HepG2 (cell line): ENCODE results near the gene P2RX5. TPM values are rescaled to one million over a fixed set of nuclear protein-coding genes. Genes with fewer than 3 reads are reported as not detected.

Source experiments
- ATAC-seq: fragments of 200-7000 bp; cut with Tn5 transposase; 3 replicates; pipeline ENCODE4 v1.9.1; 2020; ENCODE audit warnings: mild to moderate bottlenecking, moderate library complexity
- BruUV-seq: library from RNA; stranded (reverse); fragments of 400-500 nt; replicated peaks from 2 replicates; lab custom pipeline; 2021; lab: Mats Ljungman, UMichigan
- CTCF ChIA-PET: fragments of 300-600 bp; formaldehyde crosslinking; extraction: SDS; loops from one replicate; lab custom pipeline; 2021; ENCODE audit warnings: low total read pairs, inconsistent platforms, low intra/inter-chr PET ratio; lab: Yijun Ruan, JAX
- POLR2A ChIA-PET: fragments of 350-600 bp; sonication (Branson Sonifier 250); formaldehyde crosslinking; loops from one replicate; lab custom pipeline; 2020; ENCODE audit warnings: antibody characterized with exemption, inconsistent platforms; lab: Yijun Ruan, JAX
- DNase-seq: peaks from one replicate; pipeline ENCODE4 v3.0.0-alpha.2; 2015; ENCODE audit warnings: low spot score
- FAIRE-seq: peaks from 3 replicates; lab custom pipeline; 2011; peaks lifted over from hg19 to GRCh38; lab: Jason Lieb, UNC
- H2AFZ ChIP-seq: one replicate; pipeline ENCODE4 v1.6.1; 2011; ENCODE audit warnings: low read length, inconsistent platforms
- H3K27ac ChIP-seq: fragments of 300-600 bp; 3 replicates; pipeline ENCODE4 v1.8.0; 2011; ENCODE audit warnings: mixed run types, mild to moderate bottlenecking, mixed read lengths, low read length, inconsistent platforms; ENCODE audit not compliant: insufficient read depth; ENCODE audit errors: extremely low read length
- H3K27me3 ChIP-seq, 2 experiments: fragments of 200-600 bp in 1 of 2; 2 replicates in 1 of 2; 3 replicates in 1 of 2; pipeline versions ENCODE4 v1.6.0 to v1.8.0; 2011; ENCODE audit warnings: low read length in 2 of 2, mild to moderate bottlenecking in 2 of 2, moderate library complexity in 2 of 2, inconsistent platforms in 1 of 2; ENCODE audit not compliant: insufficient read depth in 2 of 2, control insufficient read depth in 1 of 2
- H3K36me3 ChIP-seq, 2 experiments: fragments of 200-600 bp in 1 of 2; replicated peaks in 1 of 2; 2 replicates in 1 of 2; 3 replicates in 1 of 2; pipeline versions ENCODE4 v1.5.1 to v1.8.0; 2011; ENCODE audit warnings: low read length in 2 of 2, inconsistent platforms in 1 of 2; ENCODE audit not compliant: insufficient read depth in 2 of 2, control insufficient read depth in 1 of 2
- H3K4me1 ChIP-seq: 2 replicates; pipeline ENCODE4 v1.5.1; 2012; ENCODE audit warnings: low read length, inconsistent platforms; ENCODE audit not compliant: insufficient read depth
- H3K4me2 ChIP-seq: 2 replicates; pipeline ENCODE4 v1.6.0; 2011; ENCODE audit warnings: low read depth, low read length, inconsistent platforms
- H3K4me3 ChIP-seq, 3 experiments: fragments of 200-600 bp in 1 of 3; sonication (generic), shearing (Covaris generic) in 1 of 3; replicated peaks in 1 of 3; 2 replicates each; pipeline ENCODE4 v1.5.1; 2011 to 2016; ENCODE audit warnings: low read length in 3 of 3, inconsistent platforms in 2 of 3, low read depth in 2 of 3, mild to moderate bottlenecking in 2 of 3, control low read depth in 1 of 3, mixed read lengths in 1 of 3; ENCODE audit not compliant: insufficient read depth in 1 of 3
- H3K79me2 ChIP-seq: one replicate; pipeline ENCODE4 v1.6.1; 2011; ENCODE audit warnings: low read length, inconsistent platforms; ENCODE audit not compliant: insufficient read depth
- H3K9ac ChIP-seq: 2 replicates; pipeline ENCODE4 v1.6.0; 2011; ENCODE audit warnings: mild to moderate bottlenecking, low read depth, low read length, inconsistent platforms; ENCODE audit not compliant: insufficient read depth
- H3K9me3 ChIP-seq: 2 replicates; pipeline ENCODE4 v1.5.1; 2012; ENCODE audit warnings: mild to moderate bottlenecking, low read length
- H4K20me1 ChIP-seq: 2 replicates; pipeline ENCODE4 v1.6.0; 2011; ENCODE audit warnings: inconsistent platforms, mild to moderate bottlenecking, low read length, moderate library complexity; ENCODE audit not compliant: insufficient read depth
- CHCHD3 ChIP-seq: sonication (generic); formaldehyde crosslinking; IDR thresholded peaks from 2 replicates; pipeline ENCODE4 v1.8.0; 2022; ENCODE audit warnings: mild to moderate bottlenecking, missing genetic modification reagents, moderate library complexity
- SRF ChIP-seq: IDR thresholded peaks from 2 replicates; pipeline ENCODE4 v1.6.1; 2011; ENCODE audit warnings: mild to moderate bottlenecking, low read depth, low read length, moderate library complexity
- ZNF660 ChIP-seq: sonication (generic); formaldehyde crosslinking; IDR thresholded peaks from 2 replicates; pipeline ENCODE4 v1.5.1; 2020; ENCODE audit warnings: mild to moderate bottlenecking, low read depth, missing genetic modification reagents, borderline replicate concordance
- WGBS: methylation state at CpG from one replicate; pipeline ENCODE4 v1.1.6; 2017; ENCODE audit warnings: low lambda C conversion rate; 5-methylcytosine and 5-hydroxymethylcytosine counted together
- in situ Hi-C: cut with HindIII; loops from 2 replicates; pipeline ENCODE4 v1.10.0; 2017; ENCODE audit warnings: low pct_unique_long_range_greater_than_20kb; ENCODE audit not compliant: extremely low pct_ligation_motif_present
- intact Hi-C: fragments of 100-400 bp; cut with micrococcal nuclease; formaldehyde crosslinking; loops from one replicate; pipeline ENCODE4 v1.10.0; 2022; ENCODE audit not compliant: unreplicated experiment
- polyA plus RNA-seq, 8 experiments: library from polyadenylated mRNA; depleted of rRNA in 3 of 8; stranded (reverse) in 7 of 8; unstranded in 1 of 8; fragments of >200 nt; fragmentation: Illumina TruSeq in 4 of 8; extraction: Trizol in 4 of 8; gene quantifications; 2 replicates each; pipeline versions ENCODE4 v1.2.1 to v1.2.3, GENCODE V29; 2011 to 2016; ENCODE audit warnings: low read depth in 4 of 8, missing spikeins in 1 of 8, mixed read lengths in 1 of 8; ENCODE audit not compliant: insufficient read depth in 1 of 8
- total RNA-seq, 5 experiments: library from RNA; depleted of rRNA; stranded (reverse); fragments of >200 nt; fragmentation: Illumina TruSeq; extraction: Trizol; gene quantifications; 2 replicates each; pipeline ENCODE4 v1.2.3, GENCODE V29; 2016; ENCODE audit warnings: low read depth in 1 of 5
- TF ChIP-seq, protein P1 (sequence below): sonication (generic); formaldehyde crosslinking; IDR thresholded peaks from 2 replicates; pipeline ENCODE4; 2020; ENCODE audit warnings: missing genetic modification reagents, mild to moderate bottlenecking, borderline replicate concordance

The P2RX5 gene
- total and polyA plus RNA-seq, 2 of the 13 experiments (the other 11 are each of a cell fraction or from before 2014, with no cell fraction given), result 0.95 to 1.7 TPM

- ATAC-seq (no peak), DNase-seq (no peak), FAIRE-seq (no peak)
- H2AFZ ChIP-seq, result no peak overlapping the region
- POLR2A ChIA-PET, result interaction anchor here (1.8 to 3.6 kb wide), 3 partner anchors 11 to 64 kb away, joined by 7 to 74 read pairs (median 12); partner anchors contain the start of genes CTNS and SHPK
- H3K9me3 ChIP-seq, result no peaks in the 10 kb centered on the region
- BruUV-seq, result no TSS peak
- intact Hi-C loops (no loop called here), in situ Hi-C loops (loop anchor here (10.0 kb wide), 1 partner anchor 622 kb away; no protein-coding TSS in a partner anchor)
- H3K4me2 ChIP-seq, result peak overlapping the region; percentile 16
- WGBS, result 92% methylated on average over 1 of the region's 6 CpGs
- H3K27me3 ChIP-seq, result no peaks in the 10 kb centered on the region; a peak in 1 of 5 replicates
- TF ChIP-seq CHCHD3 (CRISPR knock-in tag) (no peak), ZNF660 (CRISPR knock-in tag) (no peak)
- H3K79me2 ChIP-seq, result peaks cover 24% of the 10 kb centered on the region
- H3K4me3 ChIP-seq, result no peak overlapping the region; a peak in 1 of 6 replicates
- H3K9ac ChIP-seq, result no peak overlapping the region
- H4K20me1 ChIP-seq, result peaks cover 4% of the 10 kb centered on the region; the same call in 1 of the 2 replicates
- no peak overlapping the region for H3K27ac ChIP-seq
- peaks cover 2 to 8% of the 10 kb centered on the region in 2 experiments; a peak in 3 of 5 replicates for H3K36me3 ChIP-seq
- CTCF ChIA-PET, result no interaction called here
- peaks cover 44% of the 10 kb centered on the region for H3K4me1 ChIP-seq
Observed at GRCh38 chr17:3666516-3666915, 29.4 kb downstream of the P2RX5 start.

GRCh38 chr17:3665834-3666233, 30.1 kb downstream of the P2RX5 start:
- ATAC-seq (no peak), DNase-seq (no peak), FAIRE-seq (no peak)
- Histone ChIP-seq H3K4me2 (no peak overlapping the region), H3K79me2 (peaks cover 24% of the 10 kb centered on the region), H3K4me3 (no peak overlapping the region), H3K9ac (no peak overlapping the region), H3K27me3 (no peaks in the 10 kb centered on the region; a peak in 1 of 5 replicates), H3K36me3 (peaks cover 2 to 8% of the 10 kb centered on the region in 2 experiments; a peak in 3 of 5 replicates), H2AFZ (no peak overlapping the region), H3K27ac (no peak overlapping the region), H3K4me1 (peaks cover 44% of the 10 kb centered on the region), H4K20me1 (peaks cover 4% of the 10 kb centered on the region; the same call in 1 of the 2 replicates), H3K9me3 (no peaks in the 10 kb centered on the region)
- intact Hi-C loops, result no loop called here
- BruUV-seq, result no TSS peak
- POLR2A ChIA-PET, result no interaction called here
- TF ChIP-seq, protein P1, sequence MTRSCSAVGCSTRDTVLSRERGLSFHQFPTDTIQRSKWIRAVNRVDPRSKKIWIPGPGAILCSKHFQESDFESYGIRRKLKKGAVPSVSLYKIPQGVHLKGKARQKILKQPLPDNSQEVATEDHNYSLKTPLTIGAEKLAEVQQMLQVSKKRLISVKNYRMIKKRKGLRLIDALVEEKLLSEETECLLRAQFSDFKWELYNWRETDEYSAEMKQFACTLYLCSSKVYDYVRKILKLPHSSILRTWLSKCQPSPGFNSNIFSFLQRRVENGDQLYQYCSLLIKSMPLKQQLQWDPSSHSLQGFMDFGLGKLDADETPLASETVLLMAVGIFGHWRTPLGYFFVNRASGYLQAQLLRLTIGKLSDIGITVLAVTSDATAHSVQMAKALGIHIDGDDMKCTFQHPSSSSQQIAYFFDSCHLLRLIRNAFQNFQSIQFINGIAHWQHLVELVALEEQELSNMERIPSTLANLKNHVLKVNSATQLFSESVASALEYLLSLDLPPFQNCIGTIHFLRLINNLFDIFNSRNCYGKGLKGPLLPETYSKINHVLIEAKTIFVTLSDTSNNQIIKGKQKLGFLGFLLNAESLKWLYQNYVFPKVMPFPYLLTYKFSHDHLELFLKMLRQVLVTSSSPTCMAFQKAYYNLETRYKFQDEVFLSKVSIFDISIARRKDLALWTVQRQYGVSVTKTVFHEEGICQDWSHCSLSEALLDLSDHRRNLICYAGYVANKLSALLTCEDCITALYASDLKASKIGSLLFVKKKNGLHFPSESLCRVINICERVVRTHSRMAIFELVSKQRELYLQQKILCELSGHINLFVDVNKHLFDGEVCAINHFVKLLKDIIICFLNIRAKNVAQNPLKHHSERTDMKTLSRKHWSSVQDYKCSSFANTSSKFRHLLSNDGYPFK (CRISPR knock-in tag), result no peak
- TF ChIP-seq SRF, result no peak
- CTCF ChIA-PET, result no interaction called here
- WGBS, result 97% methylated on average over 5 of the region's 5 CpGs
- in situ Hi-C loops, result loop anchor here (10.0 kb wide), 1 partner anchor 621 kb away; no protein-coding TSS in a partner anchor
